Thoracic aorta (tissue), 2 donors: ENCODE measurements around the gene PANK1. TPM values are rescaled to one million over a fixed set of nuclear protein-coding genes. Genes with fewer than 3 reads are reported as not detected.

Source experiments
- ATAC-seq: fragments of 150-250 bp; one replicate; pipeline ENCODE4 v1.8.0; 2017; ENCODE audit warnings: low read depth; ENCODE audit not compliant: insufficient number of reproducible peaks, low FRiP score
- DNase-seq: peaks from one replicate; pipeline ENCODE4 v3.0.0-alpha.2; 2020; ENCODE audit warnings: low spot score
- H3K27ac ChIP-seq, 2 donors: fragments of 200-600 bp; sonication (generic); 1 replicate in 1 of 2; 2 replicates in 1 of 2; pipeline ENCODE4 v1.5.1; 2016; ENCODE audit warnings: mild to moderate bottlenecking in 2 of 2, moderate library complexity in 2 of 2
- H3K27me3 ChIP-seq: fragments of 200-600 bp; sonication (generic); replicated peaks from 2 replicates; pipeline ENCODE4 v1.6.0; 2016; ENCODE audit warnings: mild to moderate bottlenecking; ENCODE audit not compliant: insufficient read depth
- H3K36me3 ChIP-seq: fragments of 200-600 bp; sonication (generic); one replicate; pipeline ENCODE4 v1.5.1; 2016
- H3K4me1 ChIP-seq, 2 donors: fragments of 200-600 bp; sonication (generic); 1 replicate in 1 of 2; 2 replicates in 1 of 2; pipeline versions ENCODE4 v1.5.1 to v1.6.0; 2016; ENCODE audit warnings: low read depth in 2 of 2, mild to moderate bottlenecking in 1 of 2; ENCODE audit not compliant: control insufficient read depth in 1 of 2
- H3K4me3 ChIP-seq: fragments of 200-600 bp; sonication (generic); 2 replicates; pipeline ENCODE4 v1.5.1; 2016; ENCODE audit warnings: mild to moderate bottlenecking
- H3K9me3 ChIP-seq: fragments of 200-600 bp; sonication (generic); 2 replicates; pipeline ENCODE4 v1.5.1; 2016
- total RNA-seq, 2 donors: library from RNA; depleted of rRNA; stranded (reverse); fragments of >200 nt; gene quantifications; one replicate each; pipeline versions ENCODE4 v1.1.0 to v1.2.3, GENCODE V29; 2016
- TF ChIP-seq, protein P1 (sequence below): fragments of 200-600 bp; sonication (generic); IDR thresholded peaks from one replicate; pipeline ENCODE4 v1.5.1; 2019; ENCODE audit warnings: antibody characterized with exemption

PANK1 gene
- total RNA-seq, 2 donors from 2014 or later, result 0.95 to 5.5 TPM

DNA sequence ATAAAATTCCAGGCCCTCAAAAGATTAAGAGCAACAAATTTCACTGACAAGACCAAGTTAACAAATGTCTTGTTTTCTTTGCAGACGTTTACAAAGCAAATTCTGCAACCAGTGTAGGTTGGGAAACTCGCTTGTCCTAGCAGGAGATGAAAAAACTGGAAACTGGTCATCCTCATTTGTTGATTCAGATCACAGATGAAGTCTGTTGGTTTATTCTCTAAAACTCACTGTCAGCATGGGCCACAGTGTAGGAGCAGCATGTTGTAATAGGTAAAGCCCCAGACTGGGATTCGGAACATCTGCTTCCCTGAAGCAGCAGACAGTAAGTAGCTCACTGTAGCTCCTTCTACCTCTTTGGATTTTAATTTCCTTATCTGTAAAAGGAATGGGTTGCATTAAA, 31.5 kb downstream of the PANK1 start:
- TF ChIP-seq, protein P1, sequence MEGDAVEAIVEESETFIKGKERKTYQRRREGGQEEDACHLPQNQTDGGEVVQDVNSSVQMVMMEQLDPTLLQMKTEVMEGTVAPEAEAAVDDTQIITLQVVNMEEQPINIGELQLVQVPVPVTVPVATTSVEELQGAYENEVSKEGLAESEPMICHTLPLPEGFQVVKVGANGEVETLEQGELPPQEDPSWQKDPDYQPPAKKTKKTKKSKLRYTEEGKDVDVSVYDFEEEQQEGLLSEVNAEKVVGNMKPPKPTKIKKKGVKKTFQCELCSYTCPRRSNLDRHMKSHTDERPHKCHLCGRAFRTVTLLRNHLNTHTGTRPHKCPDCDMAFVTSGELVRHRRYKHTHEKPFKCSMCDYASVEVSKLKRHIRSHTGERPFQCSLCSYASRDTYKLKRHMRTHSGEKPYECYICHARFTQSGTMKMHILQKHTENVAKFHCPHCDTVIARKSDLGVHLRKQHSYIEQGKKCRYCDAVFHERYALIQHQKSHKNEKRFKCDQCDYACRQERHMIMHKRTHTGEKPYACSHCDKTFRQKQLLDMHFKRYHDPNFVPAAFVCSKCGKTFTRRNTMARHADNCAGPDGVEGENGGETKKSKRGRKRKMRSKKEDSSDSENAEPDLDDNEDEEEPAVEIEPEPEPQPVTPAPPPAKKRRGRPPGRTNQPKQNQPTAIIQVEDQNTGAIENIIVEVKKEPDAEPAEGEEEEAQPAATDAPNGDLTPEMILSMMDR, result no peak
- Histone ChIP-seq H3K4me1 (no peaks in the 10 kb centered on the region), H3K36me3 (no peaks in the 10 kb centered on the region), H3K4me3 (no peak overlapping the region), H3K27me3 (no peaks in the 10 kb centered on the region), H3K27ac (no peak overlapping the region), H3K9me3 (no peaks in the 10 kb centered on the region)
- ATAC-seq (no peak), DNase-seq (no peak)

DNA sequence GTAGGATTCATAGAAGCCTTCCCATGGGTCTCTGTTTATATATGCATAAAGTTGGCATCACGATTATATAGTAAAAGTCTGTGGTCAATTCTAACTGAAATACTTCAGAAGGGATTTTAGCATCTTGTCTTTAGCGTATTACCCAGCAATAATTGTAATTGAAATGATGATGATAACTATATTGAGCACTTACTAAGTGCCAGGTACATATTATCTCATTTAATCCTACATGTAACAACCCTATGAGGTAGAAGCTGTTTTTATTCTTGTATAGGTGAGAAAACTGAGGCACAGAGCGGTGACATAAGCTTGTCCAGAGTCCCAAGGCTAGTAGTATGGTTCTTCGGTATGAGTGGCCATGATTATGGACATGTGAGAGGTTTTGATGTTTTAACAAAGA, 33.8 kb downstream of the PANK1 start:
- no peak for DNase-seq
- Histone ChIP-seq H3K36me3 (no peaks in the 10 kb centered on the region), H3K27ac (no peak overlapping the region), H3K4me3 (no peak overlapping the region), H3K27me3 (no peaks in the 10 kb centered on the region), H3K9me3 (no peaks in the 10 kb centered on the region), H3K4me1 (no peaks in the 10 kb centered on the region)
- ATAC-seq, result no peak
- TF ChIP-seq, protein P1, result no peak

DNA sequence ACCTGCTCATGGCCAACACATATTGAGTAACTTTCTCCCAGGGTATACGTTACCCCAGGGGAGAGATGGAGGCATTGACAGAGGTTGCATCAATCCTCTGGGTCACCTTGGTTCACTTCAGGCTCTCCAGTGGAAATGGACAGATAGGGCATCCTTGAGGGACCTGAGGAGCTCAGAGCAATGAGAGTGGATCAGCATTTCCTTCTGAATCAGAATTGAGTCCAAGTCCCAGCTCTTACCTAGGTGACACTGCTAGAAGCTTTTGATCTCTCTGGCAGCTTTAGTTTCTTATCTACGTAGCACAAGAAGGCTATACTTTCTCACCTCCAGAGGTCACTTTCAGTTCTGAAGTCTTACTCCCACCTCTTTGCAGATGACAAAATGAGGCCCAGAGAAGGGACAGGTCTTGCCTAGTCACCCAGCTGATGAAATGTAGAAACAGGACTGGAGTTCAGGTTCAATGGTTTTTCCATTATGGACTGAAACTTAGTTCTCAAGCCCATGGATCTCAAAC, 35.2 kb downstream of the PANK1 start:
- no peak overlapping the region for H3K27ac ChIP-seq
- DNase-seq (no peak), ATAC-seq (no peak)
- H3K9me3 ChIP-seq, result no peaks in the 10 kb centered on the region
- no peaks in the 10 kb centered on the region for H3K27me3 ChIP-seq
- TF ChIP-seq, protein P1, result no peak
- no peaks in the 10 kb centered on the region for H3K36me3 ChIP-seq
- H3K4me1 ChIP-seq, result no peaks in the 10 kb centered on the region
- no peak overlapping the region for H3K4me3 ChIP-seq

DNA sequence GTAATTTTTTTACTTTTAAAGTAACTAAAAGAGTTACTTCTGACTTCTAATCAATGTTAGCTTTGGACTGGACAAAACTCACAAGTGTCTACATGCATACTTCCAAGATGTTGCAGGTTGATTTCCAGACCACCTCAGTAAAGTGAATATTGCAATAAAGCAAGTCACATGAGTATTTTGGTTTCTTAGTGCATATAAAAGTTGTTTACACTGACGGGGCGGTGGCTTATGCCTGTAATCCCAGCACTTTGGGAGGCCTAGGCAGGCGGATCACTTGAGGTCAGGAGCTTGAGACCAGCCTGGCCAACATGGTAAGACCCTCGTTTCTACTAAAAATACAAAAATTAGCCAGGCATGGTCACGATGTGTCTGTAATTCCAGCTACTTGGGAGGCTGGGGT, 40.8 kb downstream of the PANK1 start:
- no peak overlapping the region for H3K4me3 ChIP-seq
- no peak for ATAC-seq
- TF ChIP-seq, protein P1, result no peak
- H3K4me1 ChIP-seq, result no peaks in the 10 kb centered on the region
- no peak for DNase-seq
- H3K36me3 ChIP-seq, result no peaks in the 10 kb centered on the region
- H3K27ac ChIP-seq, result no peak overlapping the region
- H3K9me3 ChIP-seq, result no peaks in the 10 kb centered on the region
- no peaks in the 10 kb centered on the region for H3K27me3 ChIP-seq

DNA sequence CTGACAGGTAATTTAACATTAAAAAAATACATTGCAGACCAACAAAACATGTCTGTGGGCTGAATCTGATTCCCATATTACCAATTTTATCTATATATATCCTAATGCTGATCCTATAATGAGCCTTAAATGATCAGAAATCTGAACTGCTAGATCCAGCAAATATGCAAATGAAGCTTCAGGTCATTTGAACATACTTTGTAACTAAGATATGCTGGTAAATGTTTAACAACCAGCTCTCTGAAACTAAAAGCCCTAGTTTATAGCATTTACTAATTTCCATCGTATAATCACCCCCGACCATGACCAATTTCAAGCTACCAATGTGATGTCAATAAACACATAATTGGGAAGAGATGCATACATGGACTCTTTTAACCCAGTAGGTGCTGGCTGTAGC, 42.1 kb downstream of the PANK1 start:
- DNase-seq (no peak), ATAC-seq (no peak)
- no peaks in the 10 kb centered on the region for H3K27me3 ChIP-seq
- H3K9me3 ChIP-seq, result no peaks in the 10 kb centered on the region
- H3K4me1 ChIP-seq, result no peaks in the 10 kb centered on the region
- H3K36me3 ChIP-seq, result no peaks in the 10 kb centered on the region
- no peak overlapping the region for H3K4me3 ChIP-seq
- TF ChIP-seq, protein P1, result no peak
- H3K27ac ChIP-seq, result no peak overlapping the region
